ENCODE measurements around the gene SHISA5.

DNA sequence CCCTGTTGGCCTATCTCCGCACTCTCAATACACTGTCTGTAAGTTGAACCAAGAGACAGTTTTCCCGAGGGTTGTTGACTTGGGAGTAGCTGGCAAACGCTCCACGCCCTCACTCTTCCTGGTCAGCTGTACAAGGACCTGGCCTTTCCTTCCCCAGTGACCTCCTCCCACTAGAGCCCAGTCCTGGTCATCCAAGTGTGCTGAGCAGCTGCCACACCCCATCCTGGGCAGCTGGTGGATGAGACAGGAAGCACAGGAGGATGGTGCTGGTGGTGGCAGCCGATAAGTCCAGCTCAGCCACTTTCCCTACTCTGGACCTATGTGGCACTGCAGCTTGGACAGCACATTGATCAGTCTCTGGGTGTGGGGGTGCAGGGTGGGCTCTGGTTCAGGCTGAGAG, 32.8 kb upstream of the SHISA5 start:
- TF ChIP-seq POLR2A (IDR thresholded peaks at IDR 0.05) = no peak
- TF ChIP-seq, protein P1, sequence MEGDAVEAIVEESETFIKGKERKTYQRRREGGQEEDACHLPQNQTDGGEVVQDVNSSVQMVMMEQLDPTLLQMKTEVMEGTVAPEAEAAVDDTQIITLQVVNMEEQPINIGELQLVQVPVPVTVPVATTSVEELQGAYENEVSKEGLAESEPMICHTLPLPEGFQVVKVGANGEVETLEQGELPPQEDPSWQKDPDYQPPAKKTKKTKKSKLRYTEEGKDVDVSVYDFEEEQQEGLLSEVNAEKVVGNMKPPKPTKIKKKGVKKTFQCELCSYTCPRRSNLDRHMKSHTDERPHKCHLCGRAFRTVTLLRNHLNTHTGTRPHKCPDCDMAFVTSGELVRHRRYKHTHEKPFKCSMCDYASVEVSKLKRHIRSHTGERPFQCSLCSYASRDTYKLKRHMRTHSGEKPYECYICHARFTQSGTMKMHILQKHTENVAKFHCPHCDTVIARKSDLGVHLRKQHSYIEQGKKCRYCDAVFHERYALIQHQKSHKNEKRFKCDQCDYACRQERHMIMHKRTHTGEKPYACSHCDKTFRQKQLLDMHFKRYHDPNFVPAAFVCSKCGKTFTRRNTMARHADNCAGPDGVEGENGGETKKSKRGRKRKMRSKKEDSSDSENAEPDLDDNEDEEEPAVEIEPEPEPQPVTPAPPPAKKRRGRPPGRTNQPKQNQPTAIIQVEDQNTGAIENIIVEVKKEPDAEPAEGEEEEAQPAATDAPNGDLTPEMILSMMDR (IDR thresholded peaks at IDR 0.05) = no peak
- no peak for TF ChIP-seq POLR2AphosphoS5 (IDR thresholded peaks at IDR 0.05)
